Karpas-422 (cell line): ENCODE data around the gene EHF. TPM values are rescaled to one million over a fixed set of nuclear protein-coding genes. Genes with fewer than 3 reads are reported as not detected.

Experiments
- DNase-seq: peaks from one replicate; pipeline ENCODE4 v3.0.0-alpha.2; 2015
- H2AFZ ChIP-seq: fragments of 200-600 bp; sonication (generic); 2 replicates; pipeline ENCODE4 v1.6.1; 2014; ENCODE audit warnings: antibody characterized with exemption, low read length, mixed read lengths
- H3K27ac ChIP-seq: fragments of 200-600 bp; sonication (generic); 2 replicates; pipeline ENCODE4 v1.5.1; 2014; ENCODE audit warnings: mild to moderate bottlenecking, low read length, moderate library complexity
- H3K27me3 ChIP-seq: fragments of 200-600 bp; sonication (generic); 2 replicates; pipeline ENCODE4 v1.6.1; 2014; ENCODE audit warnings: low read length, mixed read lengths
- H3K36me3 ChIP-seq: fragments of 200-600 bp; sonication (generic); 2 replicates; pipeline ENCODE4 v1.6.1; 2014; ENCODE audit warnings: low read length, mixed read lengths; ENCODE audit not compliant: insufficient read depth
- H3K4me1 ChIP-seq: fragments of 200-600 bp; sonication (generic); 2 replicates; pipeline ENCODE4 v1.6.1; 2014; ENCODE audit warnings: mild to moderate bottlenecking, low read length, mixed read lengths
- H3K4me2 ChIP-seq: fragments of 200-600 bp; sonication (generic); 2 replicates; pipeline ENCODE4 v1.6.1; 2014; ENCODE audit warnings: low read length, low read depth, mild to moderate bottlenecking; ENCODE audit not compliant: poor library complexity, severe bottlenecking
- H3K4me3 ChIP-seq: fragments of 200-600 bp; sonication (generic); 2 replicates; pipeline ENCODE4 v1.5.1; 2014; ENCODE audit warnings: mild to moderate bottlenecking, antibody characterized with exemption, low read length, mixed read lengths
- H3K79me2 ChIP-seq: fragments of 200-600 bp; sonication (generic); 2 replicates; pipeline ENCODE4 v1.6.1; 2014; ENCODE audit warnings: mild to moderate bottlenecking, low read length, mixed read lengths
- H3K9ac ChIP-seq: fragments of 200-600 bp; sonication (generic); 2 replicates; pipeline ENCODE4 v1.6.0; 2014; ENCODE audit warnings: low read length
- H3K9me2 ChIP-seq: fragments of 200-600 bp; sonication (generic), shearing (Covaris generic); replicated peaks from 2 replicates; pipeline ENCODE4 v1.6.0; 2014; ENCODE audit warnings: mild to moderate bottlenecking, low read length, moderate library complexity; ENCODE audit not compliant: insufficient read depth
- H3K9me3 ChIP-seq: fragments of 300-700, 200-600 bp; sonication (generic); 2 replicates; pipeline ENCODE4 v1.6.1; 2014; ENCODE audit warnings: low read length, mixed read lengths
- H4K20me1 ChIP-seq: fragments of 200-600 bp; sonication (generic); 2 replicates; pipeline ENCODE4 v1.6.1; 2014; ENCODE audit warnings: mild to moderate bottlenecking, antibody characterized with exemption, low read length, low read depth; ENCODE audit not compliant: insufficient read depth
- total RNA-seq: library from RNA; depleted of rRNA; stranded (reverse); fragments of >200 nt; shearing (Covaris generic); gene quantifications from 2 replicates; pipeline ENCODE4 v1.2.3, GENCODE V29; 2014; ENCODE audit warnings: low replicate concordance

EHF gene
- total RNA-seq, 1 experiment from 2014 or later, result not detected

GRCh38 chr11:34646431-34646830 is 25.5 kb downstream of the EHF start:
- Histone ChIP-seq H3K4me3 (no peak overlapping the region), H3K4me1 (peaks cover 15% of the 10 kb centered on the region), H3K9me2 (no peaks in the 10 kb centered on the region), H2AFZ (no peak overlapping the region), H3K27ac (no peak overlapping the region), H3K4me2 (no peak overlapping the region), H3K79me2 (no peaks in the 10 kb centered on the region), H3K27me3 (no peaks in the 10 kb centered on the region), H3K9ac (no peak overlapping the region), H3K9me3 (no peaks in the 10 kb centered on the region), H4K20me1 (no peaks in the 10 kb centered on the region), H3K36me3 (no peaks in the 10 kb centered on the region)
- DNase-seq, result no peak

DNA sequence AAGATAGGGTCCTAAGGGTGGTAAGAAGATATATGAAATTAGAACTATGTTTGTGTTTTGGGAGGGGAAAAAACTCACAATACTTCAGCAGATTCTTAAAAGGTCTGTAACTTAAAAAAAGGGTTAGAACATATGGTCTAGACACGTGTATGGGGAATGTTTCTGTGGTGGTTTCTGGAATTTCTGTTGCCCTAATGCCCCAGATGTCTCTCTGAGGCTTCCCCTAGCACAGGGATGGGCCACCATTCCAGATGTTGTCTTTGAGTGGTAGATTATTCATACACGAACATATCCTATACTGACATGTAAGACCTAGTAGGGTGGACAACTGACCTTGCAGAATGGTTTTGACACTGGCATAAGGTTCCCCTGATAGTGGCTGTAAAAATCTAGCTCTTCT is 26.2 kb downstream of the EHF start:
- Histone ChIP-seq H3K27ac (no peak overlapping the region), H3K4me3 (no peak overlapping the region), H3K9me2 (no peaks in the 10 kb centered on the region), H3K36me3 (no peaks in the 10 kb centered on the region), H3K79me2 (no peaks in the 10 kb centered on the region), H3K9me3 (no peaks in the 10 kb centered on the region), H4K20me1 (no peaks in the 10 kb centered on the region), H3K4me1 (peaks cover 22% of the 10 kb centered on the region), H3K27me3 (no peaks in the 10 kb centered on the region), H2AFZ (no peak overlapping the region), H3K9ac (no peak overlapping the region), H3K4me2 (no peak overlapping the region)
- no peak for DNase-seq

DNA sequence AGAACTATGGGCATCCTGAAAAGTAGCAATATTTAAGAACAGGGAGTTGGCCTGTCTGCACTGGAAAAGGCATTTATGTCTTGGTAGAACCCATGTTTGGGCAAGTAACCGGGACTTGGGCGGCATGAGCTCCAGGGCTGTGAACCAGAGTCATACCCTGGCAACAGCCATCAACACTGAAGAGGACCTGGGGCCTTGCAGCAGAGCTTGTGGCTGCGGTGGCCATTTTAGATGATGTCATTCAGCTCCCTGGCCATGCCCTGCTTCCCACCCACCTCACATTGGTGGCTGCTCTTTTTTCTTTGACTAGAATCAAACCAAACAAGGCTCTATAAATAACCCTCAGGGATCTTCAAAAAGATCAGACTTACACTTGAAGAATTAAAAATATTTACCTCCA is 26.6 kb downstream of the EHF start:
- H3K4me3 ChIP-seq, result no peak overlapping the region
- DNase-seq, result no peak
- H3K9me2 ChIP-seq, result no peaks in the 10 kb centered on the region
- H3K9ac ChIP-seq, result no peak overlapping the region
- H4K20me1 ChIP-seq, result no peaks in the 10 kb centered on the region
- no peak overlapping the region for H3K27ac ChIP-seq
- no peaks in the 10 kb centered on the region for H3K36me3 ChIP-seq
- no peaks in the 10 kb centered on the region for H3K9me3 ChIP-seq
- H3K79me2 ChIP-seq, result no peaks in the 10 kb centered on the region
- H3K27me3 ChIP-seq, result no peaks in the 10 kb centered on the region
- H2AFZ ChIP-seq, result no peak overlapping the region
- H3K4me1 ChIP-seq, result peaks cover 26% of the 10 kb centered on the region
- no peak overlapping the region for H3K4me2 ChIP-seq

GRCh38 chr11:34648036-34648435 is 27.1 kb downstream of the EHF start:
- Histone ChIP-seq H3K27ac (no peak overlapping the region), H3K27me3 (no peaks in the 10 kb centered on the region), H3K9me2 (no peaks in the 10 kb centered on the region), H3K79me2 (no peaks in the 10 kb centered on the region), H3K9me3 (no peaks in the 10 kb centered on the region), H3K4me3 (no peak overlapping the region), H3K4me1 (peaks cover 31% of the 10 kb centered on the region), H2AFZ (no peak overlapping the region), H4K20me1 (no peaks in the 10 kb centered on the region), H3K4me2 (no peak overlapping the region), H3K36me3 (no peaks in the 10 kb centered on the region), H3K9ac (no peak overlapping the region)
- no peak for DNase-seq

DNA sequence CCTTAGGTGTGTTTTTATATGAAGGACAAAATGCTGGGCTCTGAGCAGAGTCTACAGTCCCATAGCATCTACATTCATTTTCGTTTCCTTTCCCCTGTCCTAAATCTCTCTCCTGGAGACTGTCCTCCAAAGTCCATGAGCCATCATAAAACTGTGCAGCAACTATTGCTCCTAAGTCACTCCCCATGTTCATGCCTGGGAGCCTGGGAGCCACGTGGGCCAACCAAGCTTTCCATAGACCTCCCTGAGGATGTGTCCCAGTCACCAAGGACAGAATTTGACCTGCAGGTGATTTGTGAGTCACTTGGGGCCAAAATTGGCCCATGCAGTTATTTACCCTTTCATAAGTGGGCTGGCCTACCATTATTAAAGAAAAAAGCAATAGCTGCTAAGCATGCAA is 28.7 kb downstream of the EHF start:
- no peak overlapping the region for H3K4me3 ChIP-seq
- no peak overlapping the region for H3K9ac ChIP-seq
- DNase-seq, result no peak
- H3K27me3 ChIP-seq, result no peaks in the 10 kb centered on the region
- H3K9me3 ChIP-seq, result no peaks in the 10 kb centered on the region
- H2AFZ ChIP-seq, result no peak overlapping the region
- no peak overlapping the region for H3K27ac ChIP-seq
- no peaks in the 10 kb centered on the region for H4K20me1 ChIP-seq
- H3K4me2 ChIP-seq, result no peak overlapping the region
- no peaks in the 10 kb centered on the region for H3K36me3 ChIP-seq
- H3K9me2 ChIP-seq, result no peaks in the 10 kb centered on the region
- H3K79me2 ChIP-seq, result no peaks in the 10 kb centered on the region
- H3K4me1 ChIP-seq, result peaks cover 47% of the 10 kb centered on the region

- no peaks in the 10 kb centered on the region for H3K79me2 ChIP-seq
- DNase-seq, result peak; percentile 43
- no peaks in the 10 kb centered on the region for H3K9me3 ChIP-seq
- H3K4me1 ChIP-seq, result peaks cover 48% of the 10 kb centered on the region
- H3K9ac ChIP-seq, result no peak overlapping the region
- H3K27me3 ChIP-seq, result no peaks in the 10 kb centered on the region
- H3K36me3 ChIP-seq, result no peaks in the 10 kb centered on the region
- H3K9me2 ChIP-seq, result no peaks in the 10 kb centered on the region
- H3K4me2 ChIP-seq, result no peak overlapping the region
- H3K27ac ChIP-seq, result no peak overlapping the region
- H2AFZ ChIP-seq, result no peak overlapping the region
- H4K20me1 ChIP-seq, result no peaks in the 10 kb centered on the region
- H3K4me3 ChIP-seq, result no peak overlapping the region
These were observed 29.6 kb downstream of the EHF start for GRCh38 chr11:34650528-34650927.

- Histone ChIP-seq H3K9me3 (no peaks in the 10 kb centered on the region), H3K27ac (no peak overlapping the region), H4K20me1 (no peaks in the 10 kb centered on the region), H3K4me2 (no peak overlapping the region), H3K9ac (no peak overlapping the region), H3K4me1 (peaks cover 48% of the 10 kb centered on the region), H3K9me2 (no peaks in the 10 kb centered on the region), H2AFZ (no peak overlapping the region), H3K79me2 (no peaks in the 10 kb centered on the region), H3K4me3 (no peak overlapping the region), H3K27me3 (no peaks in the 10 kb centered on the region), H3K36me3 (no peaks in the 10 kb centered on the region)
- no peak for DNase-seq
These were observed 30.7 kb downstream of the EHF start for GRCh38 chr11:34651551-34651950.

DNA sequence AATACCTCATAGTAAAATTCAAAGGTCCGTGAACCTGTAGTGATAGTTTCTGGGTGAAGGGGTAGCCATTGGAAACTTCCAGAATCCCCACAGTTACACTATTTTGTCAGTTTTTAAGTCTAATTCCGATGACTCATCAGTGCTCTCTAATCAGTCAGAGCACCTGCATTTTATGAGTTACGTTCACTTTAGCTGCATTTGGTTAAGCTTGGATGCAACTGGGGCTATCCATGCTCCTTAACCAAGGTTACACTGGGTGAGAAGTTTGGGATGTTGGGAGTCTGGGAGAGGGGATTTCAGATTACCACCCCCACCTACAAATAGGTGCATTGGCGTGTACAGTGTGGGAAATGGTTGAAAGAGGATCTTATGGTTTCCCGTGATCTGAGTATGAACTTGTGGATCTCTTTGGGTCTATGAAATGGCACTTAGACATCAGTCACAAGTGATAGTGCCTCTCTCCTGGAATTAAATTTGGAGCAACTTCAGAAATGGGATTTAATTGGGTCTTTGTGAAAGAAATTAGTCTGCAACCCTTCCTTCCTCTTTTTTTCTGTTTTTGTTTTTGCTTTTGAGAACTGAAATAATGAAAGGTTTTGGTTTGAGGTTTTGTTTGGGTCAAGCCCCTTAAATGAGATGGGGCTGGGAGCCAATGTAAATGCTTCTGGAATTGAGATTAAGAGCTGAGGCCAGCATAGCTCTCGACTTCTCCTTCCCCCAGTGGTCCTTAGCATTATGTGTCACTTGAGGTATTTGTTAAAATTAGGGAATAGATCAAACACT is 31.5 kb downstream of the EHF start:
- H3K79me2 ChIP-seq, result no peaks in the 10 kb centered on the region
- no peak for DNase-seq
- H3K27ac ChIP-seq, result no peak overlapping the region
- H3K27me3 ChIP-seq, result no peaks in the 10 kb centered on the region
- H3K4me2 ChIP-seq, result no peak overlapping the region
- H3K9me2 ChIP-seq, result no peaks in the 10 kb centered on the region
- H2AFZ ChIP-seq, result no peak overlapping the region
- no peak overlapping the region for H3K9ac ChIP-seq
- H3K36me3 ChIP-seq, result no peaks in the 10 kb centered on the region
- no peaks in the 10 kb centered on the region for H3K9me3 ChIP-seq
- no peaks in the 10 kb centered on the region for H4K20me1 ChIP-seq
- peaks cover 48% of the 10 kb centered on the region for H3K4me1 ChIP-seq
- no peak overlapping the region for H3K4me3 ChIP-seq
